CD4-positive, CD25-positive, alpha-beta regulatory T cell (primary cell): ENCODE measurements around the gene HLA-DMB. TPM values are rescaled to one million over a fixed set of nuclear protein-coding genes. Genes with fewer than 3 reads are reported as not detected.
A peak's percentile ranks its signal among the peaks of the same experiment; 100 is the strongest.

Experiments used
- ATAC-seq, 2 donors: fragments of 150-1000 bp; cut with Tn5 transposase; one replicate each; pipeline ENCODE4 v1.10.0; 2021; ENCODE audit warnings: low read depth in 2 of 2, moderate number of reproducible peaks in 2 of 2, moderate library complexity in 1 of 2
- DNase-seq, 3 donors: peaks; one replicate each; pipeline versions ENCODE4 v3.0.0 to v3.0.0-alpha.2; 2012 to 2022; ENCODE audit warnings: mixed read lengths in 1 of 3
- H3K27ac ChIP-seq: one replicate; pipeline ENCODE4 v1.7.0; 2013; ENCODE audit warnings: mild to moderate bottlenecking, low read length; ENCODE audit not compliant: insufficient read depth, poor library complexity, severe bottlenecking
- H3K27me3 ChIP-seq: one replicate; pipeline ENCODE4 v1.7.0; 2013; ENCODE audit warnings: low read length; ENCODE audit not compliant: control insufficient read depth, insufficient read depth
- H3K36me3 ChIP-seq: one replicate; pipeline ENCODE4 v1.7.0; 2013; ENCODE audit warnings: mild to moderate bottlenecking, low read length, moderate library complexity; ENCODE audit not compliant: control insufficient read depth, insufficient read depth
- H3K4me1 ChIP-seq: 2 replicates; pipeline ENCODE4 v1.7.0; 2013; ENCODE audit warnings: mild to moderate bottlenecking, low read length; ENCODE audit not compliant: insufficient read depth, control insufficient read depth, poor library complexity, severe bottlenecking
- H3K4me3 ChIP-seq: one replicate; pipeline ENCODE4 v1.7.0; 2013; ENCODE audit warnings: low read depth, mild to moderate bottlenecking, low read length, moderate library complexity
- H3K9me3 ChIP-seq, 2 experiments: 1 replicate in 1 of 2; 2 replicates in 1 of 2; pipeline ENCODE4 v1.7.0; 2013; ENCODE audit warnings: low read length in 2 of 2, mild to moderate bottlenecking in 1 of 2, moderate library complexity in 1 of 2; ENCODE audit not compliant: control insufficient read depth in 2 of 2
- H3K27ac Mint-ChIP-seq, 3 donors: one replicate each; pipeline ENCODE4 v1.8.0; 2020 to 2022; ENCODE audit warnings: mild to moderate bottlenecking in 3 of 3, mixed read lengths in 3 of 3, moderate library complexity in 2 of 3
- H3K27me3 Mint-ChIP-seq: one replicate; pipeline ENCODE4 v1.8.0; 2022; ENCODE audit warnings: mild to moderate bottlenecking, mixed read lengths
- H3K36me3 Mint-ChIP-seq: one replicate; pipeline ENCODE4 v1.8.0; 2020; ENCODE audit warnings: mixed read lengths
- H3K4me1 Mint-ChIP-seq, 4 donors: one replicate each; pipeline ENCODE4 v1.8.0; 2020 to 2022; ENCODE audit warnings: mixed read lengths in 4 of 4, mild to moderate bottlenecking in 1 of 4
- H3K4me3 Mint-ChIP-seq, 4 donors: one replicate each; pipeline ENCODE4 v1.8.0; 2020 to 2022; ENCODE audit warnings: mild to moderate bottlenecking in 4 of 4, mixed read lengths in 4 of 4, moderate library complexity in 3 of 4
- H3K9me3 Mint-ChIP-seq, 7 donors: one replicate each; pipeline ENCODE4 v1.8.0; 2020 to 2022; ENCODE audit warnings: mixed read lengths in 7 of 7, mild to moderate bottlenecking in 3 of 7, moderate library complexity in 2 of 7
- polyA plus RNA-seq, 4 donors: library from polyadenylated mRNA; unstranded; fragments of 300-500 nt; fragmentation: Illumina TruSeq; gene quantifications; one replicate each; pipeline ENCODE4 v1.2.3, GENCODE V29; 2021
- total RNA-seq: library from RNA; stranded (reverse); gene quantifications from one replicate; pipeline ENCODE4 v1.2.3, GENCODE V29; 2022

HLA-DMB gene
- total and polyA plus RNA-seq, 5 donors from 2014 or later = 12.8 to 44.2 (median 27.8) TPM

GRCh38 chr6:32905078-32905477 lies 35.8 kb downstream of the HLA-DMB start:
- no peak for ATAC-seq
- H3K9me3 Mint-ChIP-seq = peaks cover 0 to 1% (median 0%) of the 10 kb centered on the region in 7 donors
- H3K27me3 ChIP-seq = no peaks in the 10 kb centered on the region
- no peak overlapping the region for H3K27ac ChIP-seq
- H3K36me3 ChIP-seq = peaks cover 3% of the 10 kb centered on the region
- no peaks in the 10 kb centered on the region for H3K9me3 ChIP-seq
- peaks cover 0 to 4% (median 0%) of the 10 kb centered on the region in 4 donors for H3K4me1 Mint-ChIP-seq
- H3K27me3 Mint-ChIP-seq = peaks cover 11% of the 10 kb centered on the region
- DNase-seq = no peak
- H3K4me1 ChIP-seq = no peaks in the 10 kb centered on the region
- H3K4me3 Mint-ChIP-seq = no peak overlapping the region
- H3K27ac Mint-ChIP-seq = peak overlapping the region in 1 of 3 donors; percentile 8
- H3K36me3 Mint-ChIP-seq = peaks cover 6% of the 10 kb centered on the region
- no peak overlapping the region for H3K4me3 ChIP-seq

GRCh38 chr6:32903952-32904351 lies 36.9 kb downstream of the HLA-DMB start:
- Mint-ChIP-seq H3K9me3 (peaks cover 0 to 1% (median 0%) of the 10 kb centered on the region in 7 donors), H3K27ac (no peak overlapping the region), H3K4me3 (no peak overlapping the region), H3K4me1 (peaks cover 0 to 4% (median 0%) of the 10 kb centered on the region in 4 donors), H3K27me3 (peaks cover 7% of the 10 kb centered on the region), H3K36me3 (peaks cover 6% of the 10 kb centered on the region)
- Histone ChIP-seq H3K4me3 (no peak overlapping the region), H3K27ac (no peak overlapping the region), H3K27me3 (no peaks in the 10 kb centered on the region), H3K9me3 (no peaks in the 10 kb centered on the region), H3K36me3 (peaks cover 3% of the 10 kb centered on the region), H3K4me1 (no peaks in the 10 kb centered on the region)
- ATAC-seq = no peak
- DNase-seq = no peak

- peak overlapping the region; percentile 82 for H3K27ac ChIP-seq
- peak in 1 of 2 donors; percentile 2 for ATAC-seq
- peak overlapping the region; percentile 93 to 99 (median 98) for H3K4me3 Mint-ChIP-seq
- H3K4me1 Mint-ChIP-seq = peaks cover 9 to 49% (median 35%) of the 10 kb centered on the region in 4 donors
- H3K36me3 Mint-ChIP-seq = no peaks in the 10 kb centered on the region
- peaks cover 20% of the 10 kb centered on the region for H3K4me1 ChIP-seq
- H3K27me3 Mint-ChIP-seq = peaks cover 4% of the 10 kb centered on the region
- no peaks in the 10 kb centered on the region for H3K36me3 ChIP-seq
- peak overlapping the region; percentile 95 to 96 (median 96) for H3K27ac Mint-ChIP-seq
- no peaks in the 10 kb centered on the region for H3K27me3 ChIP-seq
- DNase-seq = no peak
- H3K9me3 ChIP-seq = no peaks in the 10 kb centered on the region
- peak overlapping the region; percentile 91 for H3K4me3 ChIP-seq
- H3K9me3 Mint-ChIP-seq = peaks cover 0 to 1% (median 0%) of the 10 kb centered on the region in 7 donors
Observed at GRCh38 chr6:32895006-32895345, 45.9 kb downstream of the HLA-DMB start.

GRCh38 chr6:32894085-32895005 lies 46.5 kb downstream of the HLA-DMB start:
- H3K27ac Mint-ChIP-seq = peak overlapping the region; percentile 95 to 96 (median 96)
- H3K4me3 ChIP-seq = peak overlapping the region; percentile 91
- peak overlapping the region; percentile 93 to 99 (median 98) for H3K4me3 Mint-ChIP-seq
- ATAC-seq (peak; percentile 98), DNase-seq (peak; percentile 90 to 96 (median 91))
- H3K27me3 Mint-ChIP-seq = peaks cover 4% of the 10 kb centered on the region
- peaks cover 0 to 1% (median 0%) of the 10 kb centered on the region in 7 donors for H3K9me3 Mint-ChIP-seq
- peaks cover 9 to 49% (median 35%) of the 10 kb centered on the region in 4 donors for H3K4me1 Mint-ChIP-seq
- H3K36me3 Mint-ChIP-seq = no peaks in the 10 kb centered on the region
- peaks cover 20% of the 10 kb centered on the region for H3K4me1 ChIP-seq
- H3K27me3 ChIP-seq = no peaks in the 10 kb centered on the region
- no peaks in the 10 kb centered on the region for H3K36me3 ChIP-seq
- H3K9me3 ChIP-seq = no peaks in the 10 kb centered on the region
- H3K27ac ChIP-seq = peak overlapping the region; percentile 82

GRCh38 chr6:32890831-32891230 lies 50.0 kb downstream of the HLA-DMB start:
- H3K4me3 Mint-ChIP-seq = no peak overlapping the region
- DNase-seq (no peak), ATAC-seq (no peak)
- H3K36me3 Mint-ChIP-seq = no peaks in the 10 kb centered on the region
- H3K27ac Mint-ChIP-seq = no peak overlapping the region
- peaks cover 0 to 1% (median 0%) of the 10 kb centered on the region in 7 donors for H3K9me3 Mint-ChIP-seq
- no peaks in the 10 kb centered on the region for H3K27me3 ChIP-seq
- no peak overlapping the region for H3K4me3 ChIP-seq
- no peaks in the 10 kb centered on the region for H3K9me3 ChIP-seq
- no peak overlapping the region for H3K27ac ChIP-seq
- no peaks in the 10 kb centered on the region for H3K36me3 ChIP-seq
- peaks cover 7 to 25% (median 16%) of the 10 kb centered on the region in 4 donors for H3K4me1 Mint-ChIP-seq
- peaks cover 14% of the 10 kb centered on the region for H3K27me3 Mint-ChIP-seq
- peaks cover 13% of the 10 kb centered on the region for H3K4me1 ChIP-seq

- Histone ChIP-seq H3K9me3 (no peaks in the 10 kb centered on the region), H3K27ac (no peak overlapping the region), H3K4me3 (no peak overlapping the region), H3K27me3 (no peaks in the 10 kb centered on the region), H3K36me3 (no peaks in the 10 kb centered on the region), H3K4me1 (peaks cover 4% of the 10 kb centered on the region)
- DNase-seq (no peak), ATAC-seq (no peak)
- H3K4me3 Mint-ChIP-seq = no peak overlapping the region
- peaks cover 2 to 19% (median 9%) of the 10 kb centered on the region in 4 donors for H3K4me1 Mint-ChIP-seq
- H3K36me3 Mint-ChIP-seq = no peaks in the 10 kb centered on the region
- H3K27me3 Mint-ChIP-seq = peaks cover 19% of the 10 kb centered on the region
- H3K9me3 Mint-ChIP-seq = peaks cover 0 to 1% (median 0%) of the 10 kb centered on the region in 7 donors
- no peak overlapping the region for H3K27ac Mint-ChIP-seq
Observed at GRCh38 chr6:32889533-32889932, 51.3 kb downstream of the HLA-DMB start.

- Mint-ChIP-seq H3K27me3 (peaks cover 25% of the 10 kb centered on the region), H3K4me3 (peak overlapping the region in 2 of 4 donors; percentile 26 to 69), H3K9me3 (peaks cover 0 to 1% (median 0%) of the 10 kb centered on the region in 7 donors), H3K4me1 (peaks cover 2 to 13% (median 5%) of the 10 kb centered on the region in 4 donors), H3K36me3 (no peaks in the 10 kb centered on the region), H3K27ac (peak overlapping the region in 1 of 3 donors; percentile 67)
- Histone ChIP-seq H3K9me3 (no peaks in the 10 kb centered on the region), H3K27ac (no peak overlapping the region), H3K36me3 (no peaks in the 10 kb centered on the region), H3K4me3 (no peak overlapping the region), H3K4me1 (peaks cover under 1% of the 10 kb centered on the region), H3K27me3 (no peaks in the 10 kb centered on the region)
- DNase-seq = no peak
- no peak for ATAC-seq
Observed at GRCh38 chr6:32888576-32888975, 52.3 kb downstream of the HLA-DMB start.
